Ishikawa (cell line): ENCODE results near the gene ACSL6.

ENCODE experiments used
- CEBPB ChIP-seq: IDR thresholded peaks from 2 replicates; pipeline ENCODE4 v1.6.1; 2012
- EGR1 ChIP-seq: IDR thresholded peaks from 2 replicates; pipeline ENCODE4 v1.6.1; 2012
- EP300 ChIP-seq: IDR thresholded peaks from 2 replicates; pipeline ENCODE4 v1.6.1; 2012; ENCODE audit warnings: borderline replicate concordance
- FOXM1 ChIP-seq: IDR thresholded peaks from 2 replicates; pipeline ENCODE4 v1.6.1; 2012; ENCODE audit warnings: low read depth, borderline replicate concordance
- RAD21 ChIP-seq: IDR thresholded peaks from 2 replicates; pipeline ENCODE4 v1.6.1; 2012; ENCODE audit warnings: low read depth
- REST ChIP-seq: IDR thresholded peaks from 2 replicates; pipeline ENCODE4 v1.6.1; 2012; ENCODE audit warnings: low read depth, mild to moderate bottlenecking
- TCF12 ChIP-seq: IDR thresholded peaks from 2 replicates; pipeline ENCODE4 v1.6.1; 2012; ENCODE audit warnings: low read depth
- YY1 ChIP-seq: IDR thresholded peaks from 2 replicates; pipeline ENCODE4 v1.6.1; 2012; ENCODE audit warnings: low read depth
- ZBTB7A ChIP-seq: IDR thresholded peaks from 2 replicates; pipeline ENCODE4 v1.6.1; 2012; ENCODE audit warnings: low read depth
- TF ChIP-seq, protein P1 (sequence below): IDR thresholded peaks from 2 replicates; pipeline ENCODE4 v1.6.1; 2012

- TF ChIP-seq ZBTB7A (no peak), CEBPB (no peak), RAD21 (no peak), REST (no peak), FOXM1 (no peak), TCF12 (no peak), EGR1 (no peak), EP300 (no peak), YY1 (no peak)
- TF ChIP-seq, protein P1, sequence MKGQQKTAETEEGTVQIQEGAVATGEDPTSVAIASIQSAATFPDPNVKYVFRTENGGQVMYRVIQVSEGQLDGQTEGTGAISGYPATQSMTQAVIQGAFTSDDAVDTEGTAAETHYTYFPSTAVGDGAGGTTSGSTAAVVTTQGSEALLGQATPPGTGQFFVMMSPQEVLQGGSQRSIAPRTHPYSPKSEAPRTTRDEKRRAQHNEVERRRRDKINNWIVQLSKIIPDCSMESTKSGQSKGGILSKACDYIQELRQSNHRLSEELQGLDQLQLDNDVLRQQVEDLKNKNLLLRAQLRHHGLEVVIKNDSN, result no peak
Measured at GRCh38 chr5:131953969-131954368, 57.5 kb downstream of the ACSL6 start.
